Prostate gland (tissue), 2 donors: ENCODE measurements around the gene GLIS2. TPM values are rescaled to one million over a fixed set of nuclear protein-coding genes. Genes with fewer than 3 reads are reported as not detected.

Source experiments
- DNase-seq: peaks from one replicate; pipeline ENCODE4 v3.0.0-alpha.2; 2019; ENCODE audit warnings: low spot score
- H3K27ac ChIP-seq, 2 donors: fragments of 200-600 bp; sonication (generic); 2 replicates each; pipeline ENCODE4 v1.5.1; 2017 to 2019
- H3K27me3 ChIP-seq: fragments of 200-600 bp; sonication (generic); replicated peaks from 2 replicates; pipeline ENCODE4 v1.5.1; 2019; ENCODE audit not compliant: insufficient read depth
- H3K36me3 ChIP-seq, 2 donors: fragments of 200-600 bp; sonication (generic); 1 replicate in 1 of 2; 2 replicates in 1 of 2; pipeline versions ENCODE4 v1.5.1 to v1.8.1; 2017 to 2019
- H3K4me1 ChIP-seq: fragments of 200-600 bp; sonication (generic); replicated peaks from 2 replicates; pipeline ENCODE4 v1.5.1; 2019
- H3K4me3 ChIP-seq, 2 donors: fragments of 200-600 bp; sonication (generic); 2 replicates each; pipeline ENCODE4 v1.5.1; 2017 to 2019
- H3K9me3 ChIP-seq: fragments of 200-600 bp; sonication (generic); 2 replicates; pipeline ENCODE4 v1.5.1; 2017
- POLR2A ChIP-seq: fragments of 450-650 bp; IDR thresholded peaks from one replicate; pipeline ENCODE4 v1.6.1; 2016; ENCODE audit warnings: antibody characterized with exemption, mild to moderate bottlenecking
- POLR2AphosphoS5 ChIP-seq: sonication (generic); formaldehyde crosslinking; IDR thresholded peaks from one replicate; pipeline ENCODE4 v1.6.1; 2017; ENCODE audit warnings: antibody characterized with exemption
- WGBS: methylation state at CpG from one replicate; pipeline ENCODE4 v1.1.5; 2018; 5-methylcytosine and 5-hydroxymethylcytosine counted together
- intact Hi-C: fragments of 100-400 bp; cut with DNase I; formaldehyde crosslinking; loops from one replicate; pipeline ENCODE4 v1.14.2; 2022
- total RNA-seq, 2 donors: library from RNA; depleted of rRNA; stranded (reverse); fragments of >200 nt; gene quantifications; one replicate each; pipeline ENCODE4 v1.1.0, GENCODE V29; 2016
- TF ChIP-seq, protein P1 (sequence below), 4 experiments: fragments of 200-600 bp in 2 of 4; fragments of 450-650 bp in 2 of 4; sonication (generic) in 2 of 4; IDR thresholded peaks; 1 replicate in 3 of 4; 2 replicates in 1 of 4; pipeline ENCODE4 v1.5.1; 2016 to 2019; ENCODE audit warnings: antibody characterized with exemption in 4 of 4, mild to moderate bottlenecking in 2 of 4, moderate library complexity in 2 of 4

Gene GLIS2
- total RNA-seq, 2 donors from 2014 or later = 3.8 to 10.5 TPM

DNA sequence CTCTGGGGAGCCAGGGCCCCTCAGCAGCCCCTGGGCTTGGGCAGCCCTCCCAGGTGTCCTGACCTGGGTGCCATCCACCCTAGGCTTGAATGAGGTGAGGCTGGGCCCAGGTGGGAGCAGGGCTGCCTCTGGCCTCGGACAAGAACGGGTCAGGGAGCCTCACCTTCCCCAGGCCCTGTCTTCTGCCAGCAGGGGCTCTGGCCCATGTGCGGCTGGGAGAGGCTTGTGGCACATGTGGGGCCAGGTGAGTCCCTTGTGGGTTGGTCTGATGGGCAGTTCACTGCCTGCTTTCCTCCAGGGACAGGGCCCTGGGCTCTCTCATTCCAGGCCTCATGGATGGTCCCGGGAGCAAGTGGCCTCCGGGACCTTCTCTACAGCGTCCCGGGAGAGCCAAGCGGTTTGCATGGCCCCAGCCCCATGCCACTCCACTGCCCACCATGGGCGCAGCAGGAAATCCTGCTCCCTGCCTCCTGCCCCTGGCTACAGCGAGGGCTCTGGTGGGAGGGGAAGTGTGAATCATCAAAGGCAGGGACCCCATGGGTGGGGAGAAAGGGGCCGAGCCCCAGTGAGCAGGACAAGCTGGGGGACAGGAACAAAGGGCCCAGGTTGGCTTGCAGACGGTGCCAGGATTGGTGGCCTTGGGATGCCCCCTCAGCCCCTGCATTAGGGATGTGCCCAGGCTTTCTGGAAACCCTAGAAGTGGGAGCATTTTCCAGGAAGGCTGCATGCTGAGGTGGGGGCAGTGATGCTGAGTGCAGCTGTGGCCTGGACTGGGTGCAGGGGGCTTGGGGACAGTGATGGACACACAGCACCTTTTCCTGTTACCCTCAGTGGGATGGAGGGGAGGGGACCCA lies 68.0 kb downstream of the GLIS2 start:
- Histone ChIP-seq H3K9me3 (no peaks in the 10 kb centered on the region), H3K4me3 (no peak overlapping the region), H3K27ac (no peak overlapping the region), H3K27me3 (no peaks in the 10 kb centered on the region), H3K36me3 (no peaks in the 10 kb centered on the region), H3K4me1 (no peaks in the 10 kb centered on the region)
- intact Hi-C loops = no loop called here
- TF ChIP-seq POLR2AphosphoS5 (no peak), POLR2A (no peak)
- TF ChIP-seq, protein P1, sequence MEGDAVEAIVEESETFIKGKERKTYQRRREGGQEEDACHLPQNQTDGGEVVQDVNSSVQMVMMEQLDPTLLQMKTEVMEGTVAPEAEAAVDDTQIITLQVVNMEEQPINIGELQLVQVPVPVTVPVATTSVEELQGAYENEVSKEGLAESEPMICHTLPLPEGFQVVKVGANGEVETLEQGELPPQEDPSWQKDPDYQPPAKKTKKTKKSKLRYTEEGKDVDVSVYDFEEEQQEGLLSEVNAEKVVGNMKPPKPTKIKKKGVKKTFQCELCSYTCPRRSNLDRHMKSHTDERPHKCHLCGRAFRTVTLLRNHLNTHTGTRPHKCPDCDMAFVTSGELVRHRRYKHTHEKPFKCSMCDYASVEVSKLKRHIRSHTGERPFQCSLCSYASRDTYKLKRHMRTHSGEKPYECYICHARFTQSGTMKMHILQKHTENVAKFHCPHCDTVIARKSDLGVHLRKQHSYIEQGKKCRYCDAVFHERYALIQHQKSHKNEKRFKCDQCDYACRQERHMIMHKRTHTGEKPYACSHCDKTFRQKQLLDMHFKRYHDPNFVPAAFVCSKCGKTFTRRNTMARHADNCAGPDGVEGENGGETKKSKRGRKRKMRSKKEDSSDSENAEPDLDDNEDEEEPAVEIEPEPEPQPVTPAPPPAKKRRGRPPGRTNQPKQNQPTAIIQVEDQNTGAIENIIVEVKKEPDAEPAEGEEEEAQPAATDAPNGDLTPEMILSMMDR (IDR thresholded peaks at IDR 0.05) = no peak
- WGBS = 81% methylated on average over 12 of the region's 12 CpGs
- no peak for DNase-seq

- Histone ChIP-seq H3K27ac (no peak overlapping the region), H3K4me3 (no peak overlapping the region), H3K36me3 (no peaks in the 10 kb centered on the region), H3K4me1 (no peaks in the 10 kb centered on the region), H3K9me3 (no peaks in the 10 kb centered on the region), H3K27me3 (no peaks in the 10 kb centered on the region)
- 69% methylated on average over 20 of the region's 20 CpGs for WGBS
- TF ChIP-seq, protein P1 (IDR thresholded peaks at IDR 0.05) = no peak
- TF ChIP-seq POLR2A (no peak), POLR2AphosphoS5 (no peak)
- DNase-seq = no peak
- intact Hi-C loops = no loop called here
These were observed 68.7 kb downstream of the GLIS2 start for GRCh38 chr16:4384509-4384942.

- Histone ChIP-seq H3K4me1 (no peaks in the 10 kb centered on the region), H3K27me3 (no peaks in the 10 kb centered on the region), H3K9me3 (no peaks in the 10 kb centered on the region), H3K36me3 (no peaks in the 10 kb centered on the region), H3K4me3 (no peak overlapping the region), H3K27ac (no peak overlapping the region)
- TF ChIP-seq POLR2A (no peak), POLR2AphosphoS5 (no peak)
- TF ChIP-seq, protein P1 (IDR thresholded peaks at IDR 0.05) = no peak
- no peak for DNase-seq
- intact Hi-C loops = no loop called here
- 62% methylated on average over 20 of the region's 20 CpGs for WGBS
These were observed 69.4 kb downstream of the GLIS2 start for GRCh38 chr16:4385066-4385788.

DNA sequence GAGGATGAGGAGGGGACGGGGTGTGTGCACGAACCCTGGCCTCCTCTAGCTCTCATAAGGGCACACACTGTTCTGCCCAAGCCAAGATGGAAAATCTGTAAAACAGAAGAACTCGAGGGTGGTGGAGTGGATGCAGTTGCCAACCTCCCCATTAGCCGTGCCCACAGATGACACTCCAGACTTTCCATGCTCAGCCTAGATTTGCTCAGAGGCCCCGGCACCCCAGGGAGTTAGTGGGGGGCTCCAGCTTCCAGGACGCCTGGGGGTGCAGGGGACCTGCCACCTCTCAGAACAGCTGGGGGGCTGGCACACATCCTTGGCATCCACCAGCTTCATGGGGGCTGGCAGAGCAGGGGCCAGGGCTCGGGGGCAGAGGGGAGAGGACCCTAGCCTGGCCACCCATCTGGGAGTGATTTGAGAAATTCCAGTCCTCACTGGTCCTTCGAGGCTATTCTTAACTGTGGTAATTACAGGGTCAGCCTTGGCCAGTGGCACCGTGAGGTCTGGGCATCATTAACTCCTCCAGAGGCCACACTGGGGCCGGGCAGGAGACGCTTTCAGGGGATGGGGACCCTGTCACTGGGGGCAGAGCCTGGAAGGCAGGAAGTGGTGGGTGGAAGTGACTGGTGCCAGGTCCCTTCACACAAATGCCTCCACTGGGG lies 70.1 kb downstream of the GLIS2 start:
- H3K36me3 ChIP-seq = no peaks in the 10 kb centered on the region
- no peaks in the 10 kb centered on the region for H3K4me1 ChIP-seq

More for the DNA sequence above, 70.1 kb downstream of the GLIS2 start:
- Histone ChIP-seq H3K27me3 (no peaks in the 10 kb centered on the region), H3K4me3 (no peak overlapping the region), H3K27ac (peak overlapping the region in 1 of 2 donors; percentile 18), H3K9me3 (no peaks in the 10 kb centered on the region)
- 72% methylated on average over 11 of the region's 11 CpGs for WGBS
- no peak for DNase-seq
- no peak for TF ChIP-seq POLR2AphosphoS5
- TF ChIP-seq, protein P1 (IDR thresholded peaks at IDR 0.05) = no peak
- no peak for TF ChIP-seq POLR2A
- intact Hi-C loops = no loop called here
